Epithelial cell of prostate (primary cell): ENCODE results near the gene DPP6.

Source experiments
- DNase-seq: peaks from one replicate; pipeline ENCODE4 v3.0.0-alpha.2; 2011; ENCODE audit warnings: low read depth, low spot score
- H3K27ac ChIP-seq: fragments of 450-650 bp; 2 replicates; pipeline ENCODE4 v1.5.1; 2017; ENCODE audit warnings: mild to moderate bottlenecking

Gene DPP6

GRCh38 chr7:154832557-154833138 is 780.5 kb downstream of the DPP6 start:
- DNase-seq: no peak
- H3K27ac ChIP-seq: no peak overlapping the region

- no peak for DNase-seq
- H3K27ac ChIP-seq: no peak overlapping the region
Observed at GRCh38 chr7:154836021-154836448, 783.8 kb downstream of the DPP6 start.

- no peak overlapping the region for H3K27ac ChIP-seq
- DNase-seq: no peak
Observed at GRCh38 chr7:154837087-154837486, 784.9 kb downstream of the DPP6 start.

GRCh38 chr7:154837622-154838021 is 785.4 kb downstream of the DPP6 start:
- no peak overlapping the region for H3K27ac ChIP-seq
- DNase-seq: no peak

- no peak overlapping the region for H3K27ac ChIP-seq
- no peak for DNase-seq
Observed at GRCh38 chr7:154840086-154840485, 787.9 kb downstream of the DPP6 start.

- DNase-seq: no peak
- no peak overlapping the region for H3K27ac ChIP-seq
Observed at GRCh38 chr7:154841731-154842331, 789.6 kb downstream of the DPP6 start.

- DNase-seq: no peak
- H3K27ac ChIP-seq: no peak overlapping the region
Observed at GRCh38 chr7:154842591-154842990, 790.4 kb downstream of the DPP6 start.

GRCh38 chr7:154843670-154844237 is 791.6 kb downstream of the DPP6 start:
- no peak overlapping the region for H3K27ac ChIP-seq
- DNase-seq: no peak

- no peak overlapping the region for H3K27ac ChIP-seq
- no peak for DNase-seq
Observed at GRCh38 chr7:154844499-154844898, 792.3 kb downstream of the DPP6 start.

- no peak overlapping the region for H3K27ac ChIP-seq
- DNase-seq: no peak
Observed at GRCh38 chr7:154844955-154845354, 792.8 kb downstream of the DPP6 start.

GRCh38 chr7:154848464-154848863 is 796.3 kb downstream of the DPP6 start:
- no peak overlapping the region for H3K27ac ChIP-seq
- DNase-seq: no peak

- no peak overlapping the region for H3K27ac ChIP-seq
- DNase-seq: no peak
Observed at GRCh38 chr7:154852205-154852604, 800.0 kb downstream of the DPP6 start.

GRCh38 chr7:154853063-154853726 is 801.0 kb downstream of the DPP6 start:
- DNase-seq: no peak
- no peak overlapping the region for H3K27ac ChIP-seq

GRCh38 chr7:154853727-154854095 is 801.5 kb downstream of the DPP6 start:
- no peak overlapping the region for H3K27ac ChIP-seq
- DNase-seq: no peak

GRCh38 chr7:154854836-154855235 is 802.6 kb downstream of the DPP6 start:
- DNase-seq: no peak
- H3K27ac ChIP-seq: no peak overlapping the region

GRCh38 chr7:154855366-154855765 is 803.2 kb downstream of the DPP6 start:
- no peak overlapping the region for H3K27ac ChIP-seq

GRCh38 chr7:154856733-154857132 is 804.5 kb downstream of the DPP6 start:
- H3K27ac ChIP-seq: no peak overlapping the region
- DNase-seq: no peak

More at GRCh38 chr7:154855366-154855765, 803.2 kb downstream of the DPP6 start:
- no peak for DNase-seq

GRCh38 chr7:154857240-154857639 is 805.0 kb downstream of the DPP6 start:
- H3K27ac ChIP-seq: no peak overlapping the region
- DNase-seq: no peak

GRCh38 chr7:154857728-154858681 is 805.8 kb downstream of the DPP6 start:
- DNase-seq: no peak
- no peak overlapping the region for H3K27ac ChIP-seq

- no peak overlapping the region for H3K27ac ChIP-seq
- DNase-seq: no peak
Observed at GRCh38 chr7:154858836-154859537, 806.8 kb downstream of the DPP6 start.
